ENCODE data around the gene CRYGB. TPM values are rescaled to one million over a fixed set of nuclear protein-coding genes. Genes with fewer than 3 reads are reported as not detected.
"Not testable (repeated sequence)": the region's sequence is repeated elsewhere in the genome, so short reads cannot be mapped to it uniquely, and the experiment has no call there.

Gene CRYGB
- total RNA-seq, 1 experiment from 2014 or later: not detected

DNA sequence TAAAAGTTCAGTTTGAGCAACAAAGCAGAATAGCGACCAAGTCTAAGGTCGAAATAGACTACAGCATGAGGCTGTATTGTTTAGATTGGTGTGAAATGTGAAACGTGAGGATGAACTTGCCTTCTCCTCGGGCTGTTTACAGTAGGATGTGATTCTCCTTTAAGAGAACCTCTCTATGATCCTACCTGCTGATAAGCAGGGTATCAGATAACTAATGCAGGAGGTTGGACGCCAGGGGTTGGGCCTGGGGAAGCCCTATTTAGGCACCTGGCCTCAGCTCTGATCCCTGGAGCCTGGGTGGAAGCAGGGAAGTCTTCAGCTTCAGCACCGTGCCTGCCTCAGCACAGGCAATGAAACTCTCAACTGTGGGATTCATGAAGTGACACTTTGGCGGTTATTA lies 33.0 kb downstream of the CRYGB start:
- no peak for DNase-seq (ENCODE audit: low read depth)

DNA sequence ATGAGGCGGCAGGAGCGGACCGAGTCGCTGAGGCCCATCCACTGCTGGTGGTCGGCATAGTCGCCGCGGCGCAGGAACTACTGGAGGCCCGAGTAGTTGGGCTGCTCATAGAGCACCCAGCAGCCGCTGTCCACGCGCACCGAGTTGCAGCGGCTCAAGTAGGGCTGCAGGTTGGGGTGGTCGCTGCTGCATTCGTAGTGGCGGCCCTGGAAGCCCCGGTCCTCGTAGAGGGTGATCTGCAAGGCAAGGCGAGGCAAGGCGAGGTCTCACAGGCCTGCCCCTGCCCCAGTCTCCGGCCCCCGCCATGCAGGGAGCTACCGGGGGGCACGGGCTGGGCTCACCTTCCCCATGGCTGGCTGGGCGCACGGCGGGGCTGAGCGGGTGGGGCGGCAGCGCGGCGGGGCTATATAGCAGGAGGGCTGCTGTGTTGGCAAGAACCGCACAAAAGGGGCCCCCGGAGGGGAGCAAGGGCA lies 33.6 kb downstream of the CRYGB start:
- DNase-seq (ENCODE audit: low read depth): not testable (repeated sequence)

- DNase-seq (ENCODE audit: low read depth): no peak
Observed at GRCh38 chr2:208103616-208104015, 42.3 kb downstream of the CRYGB start.

DNA sequence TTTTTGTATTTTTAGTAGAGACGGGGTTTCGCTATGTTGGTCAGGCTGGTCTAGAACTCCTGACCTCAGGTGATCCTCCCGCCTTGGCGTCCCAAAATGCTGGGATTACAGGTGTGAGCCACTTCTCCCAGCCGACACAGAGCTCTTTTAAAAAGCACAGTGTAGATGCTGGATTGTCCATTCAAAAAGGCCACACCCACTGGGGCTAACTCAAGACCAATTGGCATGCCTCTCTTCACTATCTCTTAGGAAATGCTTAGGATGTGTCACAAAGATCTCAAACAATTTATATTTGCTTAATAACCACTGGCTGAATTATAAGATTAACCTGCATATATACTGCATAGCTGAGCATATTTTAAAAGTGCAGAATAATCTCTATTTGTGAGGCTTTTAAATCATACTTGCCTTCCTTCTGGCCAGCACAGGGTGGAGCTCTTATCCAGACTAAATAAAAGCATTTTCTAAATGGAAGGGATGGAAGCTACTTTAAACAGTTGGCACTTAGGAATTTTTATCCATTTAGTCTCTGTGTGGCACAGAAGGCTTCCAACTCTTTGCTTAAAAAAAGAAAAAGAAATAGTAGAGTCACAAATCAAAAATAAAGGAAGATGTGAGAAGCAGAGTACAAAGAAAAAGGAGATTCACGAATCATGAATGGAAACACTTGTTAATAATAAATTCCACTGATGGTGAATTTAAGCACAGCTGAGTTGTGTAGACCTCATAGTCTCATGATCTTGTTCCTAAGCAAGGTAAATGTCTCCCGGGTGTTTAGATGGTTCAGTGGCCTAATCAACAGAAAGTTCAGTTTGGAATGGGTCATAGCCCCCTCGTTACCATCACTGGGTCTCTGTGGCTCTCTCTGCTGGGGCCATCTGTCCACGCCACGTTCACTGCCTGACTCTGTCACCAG lies 44.0 kb downstream of the CRYGB start:
- no peak for DNase-seq (ENCODE audit: low read depth)

GRCh38 chr2:208099682-208100470 lies 46.1 kb downstream of the CRYGB start:
- DNase-seq (ENCODE audit: low read depth): no peak

GRCh38 chr2:208098701-208099100 lies 47.3 kb downstream of the CRYGB start:
- not testable (repeated sequence) for DNase-seq (ENCODE audit: low read depth)

- DNase-seq (ENCODE audit: low read depth): no peak
Observed at GRCh38 chr2:208098267-208098666, 47.7 kb downstream of the CRYGB start.

GRCh38 chr2:208097801-208098200 lies 48.2 kb downstream of the CRYGB start:
- no peak for DNase-seq (ENCODE audit: low read depth)

- no peak for DNase-seq (ENCODE audit: low read depth)
Observed at GRCh38 chr2:208097313-208097712, 48.6 kb downstream of the CRYGB start.

- no peak for DNase-seq (ENCODE audit: low read depth)
Observed at GRCh38 chr2:208096080-208096479, 49.9 kb downstream of the CRYGB start.

DNA sequence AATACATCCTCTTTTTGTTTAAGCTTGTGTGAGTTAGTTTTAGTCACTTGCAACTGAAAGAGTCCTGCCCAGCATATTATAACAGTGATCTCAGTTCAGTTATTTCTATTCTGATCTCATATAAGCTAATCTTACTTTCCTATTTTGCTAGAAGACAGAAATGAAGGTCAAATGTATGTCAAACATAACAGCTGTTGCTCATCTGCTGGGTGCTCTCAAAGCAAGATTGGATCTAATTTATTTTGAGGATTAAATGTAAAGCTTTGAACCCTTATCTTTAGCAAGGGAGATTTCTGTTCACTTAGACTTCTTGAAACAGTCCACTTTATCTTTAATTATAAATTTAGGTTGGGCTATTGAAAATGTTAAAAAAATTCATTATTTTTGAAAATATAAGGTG lies 52.8 kb downstream of the CRYGB start:
- DNase-seq (ENCODE audit: low read depth): no peak

Other genes with a start within 250 kb of the CRYGB start
- 6.2 and 6.4 TPM in 2 replicates for gene PLEKHM3, start 120.6 kb downstream of the CRYGB start, total RNA-seq (2014; rRNA removed; shearing (Covaris generic))
- gene CRYGD, start 21.6 kb downstream of the CRYGB start, total RNA-seq (2014; rRNA removed; shearing (Covaris generic)): not detected in 2 replicates
- gene CRYGC, start 16.3 kb downstream of the CRYGB start, total RNA-seq (2014; rRNA removed; shearing (Covaris generic)): not detected in 2 replicates
- gene CRYGA, start 17.4 kb upstream of the CRYGB start, total RNA-seq (2014; rRNA removed; shearing (Covaris generic)): not detected in 2 replicates
- not detected in 2 replicates for gene C2orf80, start 43.9 kb upstream of the CRYGB start, total RNA-seq (2014; rRNA removed; shearing (Covaris generic))
- gene IDH1, start 108.9 kb upstream of the CRYGB start, total RNA-seq (2014; rRNA removed; shearing (Covaris generic)): 48.1 and 51.1 TPM in 2 replicates
- 11.4 and 12.5 TPM in 2 replicates for gene PIKFYVE, start 120.1 kb upstream of the CRYGB start, total RNA-seq (2014; rRNA removed; shearing (Covaris generic))